H9 (cell line): ENCODE data around the gene CDC6. TPM values are rescaled to one million over a fixed set of nuclear protein-coding genes. Genes with fewer than 3 reads are reported as not detected.

Experiments used
- DNase-seq: peaks from one replicate; pipeline ENCODE4 v3.0.0-alpha.2; 2017
- H2AFZ ChIP-seq: one replicate; pipeline ENCODE4 v1.6.1; 2013; ENCODE audit warnings: mild to moderate bottlenecking, low read length, control low read depth, moderate library complexity
- H2AK5ac ChIP-seq: 2 replicates; pipeline ENCODE4 v1.6.1; 2013; ENCODE audit warnings: low read length, control low read depth, mixed read lengths; ENCODE audit not compliant: insufficient read length
- H2BK120ac ChIP-seq: one replicate; pipeline ENCODE4 v1.6.1; 2013; ENCODE audit warnings: low read depth, mild to moderate bottlenecking, low read length, control low read depth, inconsistent platforms; ENCODE audit not compliant: poor library complexity, severe bottlenecking
- H2BK12ac ChIP-seq: 2 replicates; pipeline ENCODE4 v1.6.1; 2013; ENCODE audit warnings: low read length, control low read depth, mixed read lengths, low read depth; ENCODE audit not compliant: insufficient read length
- H2BK15ac ChIP-seq: 2 replicates; pipeline ENCODE4 v1.6.1; 2013; ENCODE audit warnings: low read depth, low read length, control low read depth
- H2BK20ac ChIP-seq: one replicate; pipeline ENCODE4 v1.6.1; 2013; ENCODE audit warnings: low read depth, mild to moderate bottlenecking, low read length, control low read depth, inconsistent platforms; ENCODE audit not compliant: poor library complexity, severe bottlenecking
- H2BK5ac ChIP-seq: 2 replicates; pipeline ENCODE4 v1.6.1; 2013; ENCODE audit warnings: low read length, control low read depth, mixed read lengths; ENCODE audit not compliant: insufficient read length
- H3K14ac ChIP-seq: 2 replicates; pipeline ENCODE4 v1.6.1; 2013; ENCODE audit warnings: low read length, control low read depth; ENCODE audit not compliant: insufficient read depth
- H3K18ac ChIP-seq: 2 replicates; pipeline ENCODE4 v1.6.1; 2013; ENCODE audit warnings: low read depth, mild to moderate bottlenecking, mixed read lengths, low read length, control low read depth; ENCODE audit not compliant: insufficient read length
- H3K23ac ChIP-seq: 2 replicates; pipeline ENCODE4 v1.6.1; 2013; ENCODE audit warnings: low read length, control low read depth, mixed read lengths, low read depth; ENCODE audit not compliant: insufficient read length
- H3K23me2 ChIP-seq: 2 replicates; pipeline ENCODE4 v1.6.1; 2013; ENCODE audit warnings: low read depth, mild to moderate bottlenecking, mixed read lengths, low read length, control low read depth; ENCODE audit not compliant: insufficient read length, poor library complexity, severe bottlenecking
- H3K27ac ChIP-seq: 2 replicates; pipeline ENCODE4 v1.5.1; 2013; ENCODE audit warnings: low read length, control low read depth, mixed read lengths, low read depth; ENCODE audit not compliant: insufficient read length
- H3K27me3 ChIP-seq: 2 replicates; pipeline ENCODE4 v1.6.1; 2013; ENCODE audit warnings: low read length, control low read depth, inconsistent platforms; ENCODE audit not compliant: insufficient read depth
- H3K4ac ChIP-seq: 2 replicates; pipeline ENCODE4 v1.6.1; 2013; ENCODE audit warnings: low read depth, mild to moderate bottlenecking, control low read depth, inconsistent platforms, low read length, moderate library complexity
- H3K4me1 ChIP-seq: 2 replicates; pipeline ENCODE4 v1.6.1; 2013; ENCODE audit warnings: low read length, control low read depth, inconsistent platforms; ENCODE audit not compliant: insufficient read depth
- H3K4me2 ChIP-seq: 2 replicates; pipeline ENCODE4 v1.6.1; 2013; ENCODE audit warnings: low read length, control low read depth, mixed read lengths; ENCODE audit not compliant: insufficient read length, insufficient read depth
- H3K56ac ChIP-seq: 2 replicates; pipeline ENCODE4 v1.6.1; 2013; ENCODE audit warnings: low read depth, mild to moderate bottlenecking, mixed read lengths, low read length, control low read depth; ENCODE audit not compliant: insufficient read length
- H3K79me1 ChIP-seq: 2 replicates; pipeline ENCODE4 v1.6.1; 2013; ENCODE audit warnings: low read depth, mild to moderate bottlenecking, moderate library complexity, low read length, control low read depth, inconsistent platforms; ENCODE audit not compliant: insufficient read depth, poor library complexity, severe bottlenecking
- H3K79me2 ChIP-seq: 2 replicates; pipeline ENCODE4 v1.6.1; 2013; ENCODE audit warnings: low read length, control low read depth, inconsistent platforms; ENCODE audit not compliant: insufficient read depth
- H3K9ac ChIP-seq: 2 replicates; pipeline ENCODE4 v1.6.1; 2013; ENCODE audit warnings: low read length, control low read depth, mixed read lengths; ENCODE audit not compliant: insufficient read length; ENCODE audit errors: extremely low read depth
- H3K9me3 ChIP-seq: one replicate; pipeline ENCODE4 v1.6.1; 2013; ENCODE audit warnings: low read depth, low read length, inconsistent platforms; ENCODE audit not compliant: control insufficient read depth
- H3T11ph ChIP-seq: one replicate; pipeline ENCODE4 v1.6.1; 2013; ENCODE audit warnings: mild to moderate bottlenecking, low read length, control low read depth, inconsistent platforms
- H4K20me1 ChIP-seq: one replicate; pipeline ENCODE4 v1.6.1; 2013; ENCODE audit not compliant: control insufficient read depth, insufficient read length, insufficient read depth
- H4K5ac ChIP-seq: 2 replicates; pipeline ENCODE4 v1.6.1; 2013; ENCODE audit warnings: low read depth, mild to moderate bottlenecking, mixed read lengths, low read length, control low read depth; ENCODE audit not compliant: insufficient read length
- H4K8ac ChIP-seq: replicated peaks from 2 replicates; pipeline ENCODE4 v1.6.1; 2013; ENCODE audit warnings: low read length, control low read depth, mixed read lengths, low read depth; ENCODE audit not compliant: insufficient read length
- H4K91ac ChIP-seq: 2 replicates; pipeline ENCODE4 v1.6.1; 2013; ENCODE audit warnings: low read depth, mild to moderate bottlenecking, moderate library complexity, mixed read lengths, low read length, control low read depth; ENCODE audit not compliant: insufficient read length
- H3K27ac Mint-ChIP-seq, 3 experiments: 2 replicates in 2 of 3; 3 replicates in 1 of 3; pipeline ENCODE4 v1.8.0; 2020 to 2021; ENCODE audit warnings: mixed read lengths in 3 of 3, mild to moderate bottlenecking in 1 of 3, moderate library complexity in 1 of 3
- H3K27me3 Mint-ChIP-seq: 2 replicates; pipeline ENCODE4 v1.8.0; 2021; ENCODE audit warnings: low read depth, mild to moderate bottlenecking, moderate library complexity, mixed read lengths
- H3K36me3 Mint-ChIP-seq, 3 experiments: 2 replicates in 2 of 3; 3 replicates in 1 of 3; pipeline ENCODE4 v1.8.0; 2020 to 2021; ENCODE audit warnings: low read depth in 3 of 3, mixed read lengths in 3 of 3; ENCODE audit not compliant: insufficient read depth in 1 of 3
- H3K4me1 Mint-ChIP-seq, 2 experiments: 2 replicates each; pipeline ENCODE4 v1.8.0; 2020; ENCODE audit warnings: mixed read lengths in 2 of 2
- H3K4me3 Mint-ChIP-seq, 2 experiments: 2 replicates in 1 of 2; 3 replicates in 1 of 2; pipeline ENCODE4 v1.8.0; 2020 to 2021; ENCODE audit warnings: mild to moderate bottlenecking in 2 of 2, mixed read lengths in 2 of 2, moderate library complexity in 1 of 2
- H3K9me3 Mint-ChIP-seq, 2 experiments: 2 replicates in 1 of 2; 3 replicates in 1 of 2; pipeline ENCODE4 v1.8.0; 2020; ENCODE audit warnings: mild to moderate bottlenecking in 2 of 2, mixed read lengths in 2 of 2, moderate library complexity in 1 of 2
- WGBS: extraction: QIAGEN DNeasy Blood & Tissue Kit; methylation state at CpG from one replicate; pipeline ENCODE4 v1.1.7; 2013; ENCODE audit warnings: missing lambda C conversion rate, low lambda C conversion rate, mixed read lengths; ENCODE audit not compliant: insufficient read length; ENCODE audit errors: extremely low coverage; 5-methylcytosine and 5-hydroxymethylcytosine counted together
- total RNA-seq: library from RNA; stranded (reverse); gene quantifications from 2 replicates; pipeline ENCODE4 v1.2.1, GENCODE V29; 2021
- TF ChIP-seq, protein P1 (sequence below): fragments of 200-600 bp; sonication (generic); conservative IDR thresholded peaks from 3 replicates; pipeline ENCODE4 v1.8.0; 2021; ENCODE audit warnings: antibody characterized with exemption, mild to moderate bottlenecking

The CDC6 gene
- total RNA-seq, 1 experiment from 2014 or later: 131 TPM

DNA sequence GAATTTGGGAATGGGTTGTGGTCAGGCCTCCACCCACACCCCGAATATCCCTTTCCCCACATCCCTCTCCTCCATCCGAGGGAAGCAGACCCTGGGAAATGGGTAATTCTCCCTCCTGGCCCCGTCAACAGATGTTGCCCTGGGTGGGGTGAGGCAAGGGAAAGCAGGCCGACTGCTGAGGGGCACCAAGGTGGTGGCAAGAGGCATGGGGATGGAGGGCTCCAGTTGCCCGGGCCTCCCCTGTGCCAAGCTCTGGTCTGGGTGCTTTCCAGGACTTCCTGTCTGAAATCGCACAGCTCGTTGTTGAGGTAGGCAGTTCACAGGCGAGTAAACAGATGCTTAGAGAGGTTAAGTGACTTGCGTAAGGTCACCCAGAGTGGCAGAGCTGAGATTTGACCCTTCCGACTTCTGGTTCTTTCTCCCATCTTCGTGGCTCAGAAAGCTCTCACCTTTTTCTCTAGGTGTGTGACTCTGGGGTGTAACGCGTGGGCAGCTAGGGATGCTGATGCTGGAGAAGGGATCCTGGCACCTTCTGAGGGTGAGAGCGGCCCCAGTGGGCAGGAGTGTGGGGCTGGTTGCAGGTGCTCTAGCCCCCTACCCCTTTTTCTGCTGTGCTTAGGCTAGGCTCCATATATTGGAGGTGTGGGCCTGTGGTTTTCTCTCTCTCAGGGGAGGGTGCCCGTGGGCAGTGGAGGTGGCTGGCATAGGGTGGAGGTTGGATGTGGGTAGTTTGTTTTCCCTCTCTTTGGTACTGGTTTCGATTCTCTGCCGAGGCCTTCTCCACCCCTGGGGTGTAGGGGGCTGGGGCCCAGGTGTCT lies 38.5 kb downstream of the CDC6 start:
- Histone ChIP-seq H3K56ac (no peak overlapping the region), H2BK15ac (no peak overlapping the region), H3K4me1 (no peaks in the 10 kb centered on the region; the same call in 1 of the 2 replicates), H4K8ac (no peak overlapping the region), H4K20me1 (no peaks in the 10 kb centered on the region), H3K14ac (no peak overlapping the region), H3K79me1 (no peaks in the 10 kb centered on the region), H3K4me2 (no peak overlapping the region), H3K9me3 (no peaks in the 10 kb centered on the region), H3K27ac (no peak overlapping the region), H4K91ac (no peak overlapping the region), H2AFZ (no peak overlapping the region), H3K18ac (no peak overlapping the region), H2AK5ac (no peak overlapping the region), H2BK120ac (no peak overlapping the region), H3K79me2 (peaks cover 3% of the 10 kb centered on the region; the same call in 1 of the 2 replicates), H3K4ac (no peak overlapping the region), H3K9ac (no peak overlapping the region), H3T11ph (no peak overlapping the region), H3K23me2 (no peaks in the 10 kb centered on the region), H2BK12ac (no peak overlapping the region), H4K5ac (no peak overlapping the region), H2BK20ac (no peak overlapping the region), H3K27me3 (no peaks in the 10 kb centered on the region), H3K23ac (no peak overlapping the region), H2BK5ac (no peak overlapping the region)
- peaks cover 22 to 32% of the 10 kb centered on the region in 2 experiments for H3K4me1 Mint-ChIP-seq
- WGBS: no CpG with 5 or more reads among the region's 17 CpGs
- H3K9me3 Mint-ChIP-seq: no peaks in the 10 kb centered on the region
- no peak overlapping the region for H3K4me3 Mint-ChIP-seq
- TF ChIP-seq, protein P1, sequence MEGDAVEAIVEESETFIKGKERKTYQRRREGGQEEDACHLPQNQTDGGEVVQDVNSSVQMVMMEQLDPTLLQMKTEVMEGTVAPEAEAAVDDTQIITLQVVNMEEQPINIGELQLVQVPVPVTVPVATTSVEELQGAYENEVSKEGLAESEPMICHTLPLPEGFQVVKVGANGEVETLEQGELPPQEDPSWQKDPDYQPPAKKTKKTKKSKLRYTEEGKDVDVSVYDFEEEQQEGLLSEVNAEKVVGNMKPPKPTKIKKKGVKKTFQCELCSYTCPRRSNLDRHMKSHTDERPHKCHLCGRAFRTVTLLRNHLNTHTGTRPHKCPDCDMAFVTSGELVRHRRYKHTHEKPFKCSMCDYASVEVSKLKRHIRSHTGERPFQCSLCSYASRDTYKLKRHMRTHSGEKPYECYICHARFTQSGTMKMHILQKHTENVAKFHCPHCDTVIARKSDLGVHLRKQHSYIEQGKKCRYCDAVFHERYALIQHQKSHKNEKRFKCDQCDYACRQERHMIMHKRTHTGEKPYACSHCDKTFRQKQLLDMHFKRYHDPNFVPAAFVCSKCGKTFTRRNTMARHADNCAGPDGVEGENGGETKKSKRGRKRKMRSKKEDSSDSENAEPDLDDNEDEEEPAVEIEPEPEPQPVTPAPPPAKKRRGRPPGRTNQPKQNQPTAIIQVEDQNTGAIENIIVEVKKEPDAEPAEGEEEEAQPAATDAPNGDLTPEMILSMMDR: no peak
- peaks cover 1 to 2% (median 2%) of the 10 kb centered on the region in 3 experiments for H3K36me3 Mint-ChIP-seq
- H3K27ac Mint-ChIP-seq: no peak overlapping the region
- DNase-seq: no peak
- peaks cover 11% of the 10 kb centered on the region for H3K27me3 Mint-ChIP-seq
